ENCODE results near the gene GEMIN5.
A peak's percentile ranks its signal among the peaks of the same experiment; 100 is the strongest.
"Not testable (repeated sequence)": the region's sequence is repeated elsewhere in the genome, so short reads cannot be mapped to it uniquely, and the experiment has no call there.

GEMIN5 gene

DNA sequence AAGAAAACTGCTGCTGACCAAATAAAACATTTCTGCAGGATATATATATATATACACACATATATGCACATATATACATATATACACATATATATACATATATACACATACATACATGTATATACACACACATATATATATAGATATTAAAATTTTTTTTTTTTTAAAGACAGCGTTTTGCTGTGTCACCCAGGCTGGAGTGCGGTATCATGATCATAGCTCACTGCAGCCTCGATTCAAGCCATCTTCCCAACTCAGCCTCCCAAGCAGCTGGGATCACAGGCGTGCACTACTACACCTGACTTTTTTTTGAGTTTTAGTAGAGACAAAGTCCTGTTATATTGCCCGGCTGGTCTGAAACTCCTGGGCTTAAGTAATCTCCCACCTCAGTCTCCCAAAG, 5.5 kb upstream of the GEMIN5 start:
- Histone ChIP-seq H3K36me3 (ENCODE audit: control insufficient read depth in 5 of 5, insufficient read depth in 5 of 5, low read length in 5 of 5) (peaks cover 0 to 11% (median 1%) of the 10 kb centered on the region in 5 donors), H3K9ac (ENCODE audit: low read length in 5 of 5) (no peak overlapping the region), H3K9me3 (ENCODE audit: control insufficient read depth in 5 of 5, low read length in 5 of 5) (no peaks in the 10 kb centered on the region), H3K4me1 (ENCODE audit: control insufficient read depth in 5 of 5, insufficient read depth in 5 of 5, low read length in 5 of 5) (peaks cover 2 to 25% (median 23%) of the 10 kb centered on the region in 5 donors), H3K27me3 (ENCODE audit: control insufficient read depth in 5 of 5, insufficient read depth in 4 of 5, low read length in 5 of 5) (no peaks in the 10 kb centered on the region), H3K27ac (ENCODE audit: low read depth, low read length) (no peak overlapping the region), H3K4me3 (ENCODE audit: low read depth in 1 of 5, low read length in 5 of 5) (no peak overlapping the region)

DNA sequence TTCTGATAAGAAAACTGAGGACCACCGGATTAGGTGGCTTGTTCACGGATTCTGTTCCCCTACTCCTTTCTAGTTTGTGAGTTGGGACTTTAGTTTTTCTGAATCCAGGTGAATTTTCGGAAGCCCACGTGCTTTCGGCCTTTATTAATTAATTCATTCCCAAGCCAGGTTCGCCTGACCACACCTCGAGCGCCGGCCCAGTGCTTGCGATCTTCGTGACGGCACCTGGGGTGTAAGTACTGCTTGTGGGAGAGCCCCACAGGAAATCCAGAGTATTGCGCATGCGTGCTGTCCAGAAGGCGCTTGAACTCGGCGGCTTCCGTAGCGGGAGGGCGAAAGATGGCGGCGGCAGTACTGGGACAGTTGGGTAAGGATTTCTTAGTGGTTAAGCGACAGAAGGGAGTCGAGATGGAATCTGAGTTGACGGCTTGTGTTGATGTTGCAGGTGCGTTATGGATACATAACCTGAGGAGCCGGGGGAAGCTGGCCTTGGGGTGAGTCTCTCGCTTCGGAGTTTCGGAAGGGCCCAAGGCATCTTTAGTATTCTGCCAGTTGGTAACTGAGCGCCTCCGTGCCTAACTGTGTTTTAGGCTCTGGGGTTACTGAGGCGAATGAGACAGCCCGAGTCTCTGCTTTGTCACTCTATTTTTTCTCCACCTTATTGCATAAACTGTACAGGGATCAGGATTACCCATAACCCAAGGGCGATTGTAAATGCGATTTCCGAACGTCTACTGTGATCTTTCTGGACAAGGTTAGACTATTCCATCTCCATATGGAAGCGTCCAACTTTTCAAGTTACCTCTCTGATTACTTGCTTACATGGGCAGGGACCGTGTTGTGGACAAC, 3.0 kb upstream of the GEMIN5 start, which contains the start of gene MRPL22:
TSS of gene MRPL22 (plus strand) at position 302 of the 849 bp plus-strand sequence. CDS start at position 340, 38 bp downstream.
- peak within 1 kb of the TSS; percentile 76 for H3K27ac ChIP-seq (ENCODE audit: low read depth, low read length)
- H3K9ac ChIP-seq (ENCODE audit: low read length in 5 of 5) = peak within 1 kb of the TSS; percentile 92 to 94 (median 93)
- H3K4me3 ChIP-seq (ENCODE audit: low read depth in 1 of 5, low read length in 5 of 5) = peak within 1 kb of the TSS; percentile 93 to 99 (median 96)
- H3K9me3 ChIP-seq (ENCODE audit: control insufficient read depth in 5 of 5, low read length in 5 of 5) = no peaks in the 10 kb centered on the region
- H3K36me3 ChIP-seq (ENCODE audit: control insufficient read depth in 5 of 5, insufficient read depth in 5 of 5, low read length in 5 of 5) = peaks cover 0 to 11% (median 0%) of the 10 kb centered on the region in 5 donors
- no peaks in the 10 kb centered on the region for H3K27me3 ChIP-seq (ENCODE audit: control insufficient read depth in 5 of 5, insufficient read depth in 4 of 5, low read length in 5 of 5)
- H3K4me1 ChIP-seq (ENCODE audit: control insufficient read depth in 5 of 5, insufficient read depth in 5 of 5, low read length in 5 of 5) = peaks cover 7 to 46% (median 42%) of the 10 kb centered on the region in 5 donors

DNA sequence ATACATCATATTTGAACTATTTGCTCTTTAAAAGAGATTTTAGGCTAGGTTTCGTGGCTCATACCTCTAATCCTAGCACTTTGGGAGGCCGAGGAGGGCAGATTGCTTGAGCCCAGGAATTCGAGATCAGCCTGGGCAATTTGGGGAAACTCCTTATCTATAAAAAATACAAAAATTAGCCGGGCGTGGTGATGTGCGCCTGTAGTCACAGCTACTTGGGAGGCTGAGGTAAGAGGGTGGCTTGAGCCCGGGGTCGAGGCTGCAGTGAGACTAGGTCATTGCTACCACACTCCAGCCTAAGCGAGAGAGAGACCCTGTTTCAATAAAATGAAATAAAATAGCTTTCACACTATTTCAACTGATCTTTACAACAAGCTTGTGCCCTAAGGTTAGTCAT, 2.4 kb upstream of the GEMIN5 start:
- Histone ChIP-seq H3K4me1 (ENCODE audit: control insufficient read depth in 5 of 5, insufficient read depth in 5 of 5, low read length in 5 of 5) (peaks cover 7 to 46% (median 40%) of the 10 kb centered on the region in 5 donors), H3K36me3 (ENCODE audit: control insufficient read depth in 5 of 5, insufficient read depth in 5 of 5, low read length in 5 of 5) (peaks cover under 1 to 13% (median 5%) of the 10 kb centered on the region in 5 donors), H3K27me3 (ENCODE audit: control insufficient read depth in 5 of 5, insufficient read depth in 4 of 5, low read length in 5 of 5) (no peaks in the 10 kb centered on the region), H3K27ac (ENCODE audit: low read depth, low read length) (peak overlapping the region; percentile 76), H3K9me3 (ENCODE audit: control insufficient read depth in 5 of 5, low read length in 5 of 5) (no peaks in the 10 kb centered on the region), H3K4me3 (ENCODE audit: low read depth in 1 of 5, low read length in 5 of 5) (peak overlapping the region; percentile 93 to 99 (median 96)), H3K9ac (ENCODE audit: low read length in 5 of 5) (peak overlapping the region in 4 of 5 donors; percentile 92 to 94 (median 94))

DNA sequence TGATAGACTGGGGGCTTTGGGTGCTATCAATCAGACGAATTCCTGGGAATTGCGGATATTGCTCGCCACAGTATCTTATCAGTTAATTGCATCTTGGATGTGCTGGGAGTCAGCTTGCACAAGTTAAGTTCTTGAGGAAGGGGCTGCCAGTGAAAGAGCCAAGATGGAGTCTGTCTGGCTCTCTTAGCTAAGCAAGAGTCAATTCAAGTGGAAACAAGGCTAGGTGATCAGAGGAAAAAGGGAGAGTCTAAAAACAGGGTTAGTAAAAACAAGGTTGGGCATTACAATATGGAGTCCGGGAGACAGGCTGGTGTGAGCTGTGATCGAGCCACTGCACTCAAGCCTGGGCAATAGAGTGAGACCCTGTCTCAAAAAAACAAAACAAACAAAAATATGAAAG, 1.4 kb upstream of the GEMIN5 start:
- H3K9ac ChIP-seq (ENCODE audit: low read length in 5 of 5); H3K9me3 ChIP-seq (ENCODE audit: control insufficient read depth in 5 of 5, low read length in 5 of 5); H3K4me3 ChIP-seq (ENCODE audit: low read depth in 1 of 5, low read length in 5 of 5); H3K27ac ChIP-seq (ENCODE audit: low read depth, low read length); H3K27me3 ChIP-seq (ENCODE audit: control insufficient read depth in 5 of 5, insufficient read depth in 4 of 5, low read length in 5 of 5): not testable (repeated sequence)
- Histone ChIP-seq H3K4me1 (ENCODE audit: control insufficient read depth in 5 of 5, insufficient read depth in 5 of 5, low read length in 5 of 5) (peaks cover 7 to 46% (median 39%) of the 10 kb centered on the region in 5 donors), H3K36me3 (ENCODE audit: control insufficient read depth in 5 of 5, insufficient read depth in 5 of 5, low read length in 5 of 5) (peaks cover 6 to 13% (median 8%) of the 10 kb centered on the region in 5 donors)

DNA sequence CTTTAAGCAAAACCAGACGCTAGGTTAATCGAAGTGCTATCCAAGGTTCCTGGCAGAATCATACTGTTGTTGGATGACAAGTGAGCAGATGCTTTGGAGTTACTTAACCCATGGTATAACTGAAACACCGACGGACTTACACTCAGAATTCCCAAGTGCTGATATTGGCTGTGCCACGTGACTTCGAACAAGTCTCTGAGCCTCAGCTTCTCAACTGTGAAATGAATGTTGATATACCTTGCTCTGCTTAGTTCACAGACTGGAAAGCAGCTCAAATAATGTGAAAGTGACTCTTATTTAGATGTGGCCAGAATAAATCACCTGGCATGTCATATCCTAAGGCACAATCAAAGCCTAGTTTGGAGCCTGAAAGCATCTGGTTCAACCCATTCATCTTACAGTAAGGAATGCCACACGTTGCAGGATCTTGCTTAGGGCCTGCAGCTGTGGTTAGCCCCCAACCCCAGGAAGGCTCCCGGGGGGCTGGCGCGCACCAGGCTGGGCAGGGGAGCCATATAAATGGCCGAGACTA, 759 bp downstream of the GEMIN5 start:
- Histone ChIP-seq H3K4me1 (ENCODE audit: control insufficient read depth in 5 of 5, insufficient read depth in 5 of 5, low read length in 5 of 5) (peaks cover 5 to 40% (median 33%) of the 10 kb centered on the region in 5 donors), H3K36me3 (ENCODE audit: control insufficient read depth in 5 of 5, insufficient read depth in 5 of 5, low read length in 5 of 5) (peaks cover 7 to 13% (median 10%) of the 10 kb centered on the region in 5 donors), H3K27ac (ENCODE audit: low read depth, low read length) (peak overlapping the region; percentile 76), H3K9me3 (ENCODE audit: control insufficient read depth in 5 of 5, low read length in 5 of 5) (no peaks in the 10 kb centered on the region), H3K9ac (ENCODE audit: low read length in 5 of 5) (peak overlapping the region; percentile 39 to 99 (median 92)), H3K27me3 (ENCODE audit: control insufficient read depth in 5 of 5, insufficient read depth in 4 of 5, low read length in 5 of 5) (no peaks in the 10 kb centered on the region), H3K4me3 (ENCODE audit: low read depth in 1 of 5, low read length in 5 of 5) (peak overlapping the region; percentile 83 to 94 (median 92))

DNA sequence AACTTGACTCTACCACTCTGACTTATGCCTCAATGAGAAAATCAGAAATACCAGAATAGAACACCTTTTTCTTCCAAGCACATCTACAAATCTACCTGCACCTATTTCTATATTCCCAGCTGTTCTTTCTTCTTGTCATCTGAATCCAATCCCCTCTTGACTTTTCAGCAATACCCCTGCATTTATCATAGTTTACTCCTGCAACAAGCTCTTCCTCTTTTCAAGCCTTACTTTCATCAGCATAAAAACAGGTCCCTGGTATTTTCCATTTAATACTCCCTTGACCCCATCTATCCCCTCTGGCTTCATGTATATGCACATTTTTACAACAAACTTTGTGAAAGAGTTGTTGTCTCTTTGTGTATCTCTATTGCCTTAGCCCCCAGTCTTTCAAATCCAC, 3.1 kb downstream of the GEMIN5 start:
- peaks cover 20 to 30% (median 25%) of the 10 kb centered on the region in 5 donors for H3K36me3 ChIP-seq (ENCODE audit: control insufficient read depth in 5 of 5, insufficient read depth in 5 of 5, low read length in 5 of 5)
- H3K4me3 ChIP-seq (ENCODE audit: low read depth in 1 of 5, low read length in 5 of 5) = no peak overlapping the region
- H3K27me3 ChIP-seq (ENCODE audit: control insufficient read depth in 5 of 5, insufficient read depth in 4 of 5, low read length in 5 of 5) = no peaks in the 10 kb centered on the region
- no peak overlapping the region for H3K9ac ChIP-seq (ENCODE audit: low read length in 5 of 5)
- H3K27ac ChIP-seq (ENCODE audit: low read depth, low read length) = no peak overlapping the region
- H3K4me1 ChIP-seq (ENCODE audit: control insufficient read depth in 5 of 5, insufficient read depth in 5 of 5, low read length in 5 of 5) = peaks cover 5 to 22% (median 19%) of the 10 kb centered on the region in 5 donors
- H3K9me3 ChIP-seq (ENCODE audit: control insufficient read depth in 5 of 5, low read length in 5 of 5) = no peaks in the 10 kb centered on the region

DNA sequence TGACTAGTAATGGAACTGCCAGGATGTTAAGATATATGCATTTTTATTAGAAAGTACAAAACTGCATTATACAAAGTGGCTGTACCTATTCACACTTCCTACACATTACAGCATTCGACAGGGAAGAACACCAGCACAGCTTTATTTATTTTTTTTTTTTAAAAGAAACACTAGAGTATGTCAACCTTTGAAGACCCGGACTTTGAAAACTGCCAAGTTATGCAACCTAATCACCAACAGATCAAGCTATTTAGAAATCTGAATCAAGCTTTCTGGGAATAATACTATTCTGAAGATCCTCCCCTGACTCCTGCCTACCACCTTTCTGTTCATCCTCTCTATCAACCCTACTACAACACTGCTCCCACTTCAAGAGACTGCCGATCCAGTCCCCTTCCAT, 4.5 kb downstream of the GEMIN5 start:
- Histone ChIP-seq H3K9ac (ENCODE audit: low read length in 5 of 5) (no peak overlapping the region), H3K27ac (ENCODE audit: low read depth, low read length) (no peak overlapping the region), H3K4me1 (ENCODE audit: control insufficient read depth in 5 of 5, insufficient read depth in 5 of 5, low read length in 5 of 5) (peaks cover 5 to 21% (median 19%) of the 10 kb centered on the region in 5 donors), H3K4me3 (ENCODE audit: low read depth in 1 of 5, low read length in 5 of 5) (no peak overlapping the region), H3K27me3 (ENCODE audit: control insufficient read depth in 5 of 5, insufficient read depth in 4 of 5, low read length in 5 of 5) (no peaks in the 10 kb centered on the region), H3K36me3 (ENCODE audit: control insufficient read depth in 5 of 5, insufficient read depth in 5 of 5, low read length in 5 of 5) (peaks cover 27 to 41% (median 33%) of the 10 kb centered on the region in 5 donors), H3K9me3 (ENCODE audit: control insufficient read depth in 5 of 5, low read length in 5 of 5) (no peaks in the 10 kb centered on the region)

DNA sequence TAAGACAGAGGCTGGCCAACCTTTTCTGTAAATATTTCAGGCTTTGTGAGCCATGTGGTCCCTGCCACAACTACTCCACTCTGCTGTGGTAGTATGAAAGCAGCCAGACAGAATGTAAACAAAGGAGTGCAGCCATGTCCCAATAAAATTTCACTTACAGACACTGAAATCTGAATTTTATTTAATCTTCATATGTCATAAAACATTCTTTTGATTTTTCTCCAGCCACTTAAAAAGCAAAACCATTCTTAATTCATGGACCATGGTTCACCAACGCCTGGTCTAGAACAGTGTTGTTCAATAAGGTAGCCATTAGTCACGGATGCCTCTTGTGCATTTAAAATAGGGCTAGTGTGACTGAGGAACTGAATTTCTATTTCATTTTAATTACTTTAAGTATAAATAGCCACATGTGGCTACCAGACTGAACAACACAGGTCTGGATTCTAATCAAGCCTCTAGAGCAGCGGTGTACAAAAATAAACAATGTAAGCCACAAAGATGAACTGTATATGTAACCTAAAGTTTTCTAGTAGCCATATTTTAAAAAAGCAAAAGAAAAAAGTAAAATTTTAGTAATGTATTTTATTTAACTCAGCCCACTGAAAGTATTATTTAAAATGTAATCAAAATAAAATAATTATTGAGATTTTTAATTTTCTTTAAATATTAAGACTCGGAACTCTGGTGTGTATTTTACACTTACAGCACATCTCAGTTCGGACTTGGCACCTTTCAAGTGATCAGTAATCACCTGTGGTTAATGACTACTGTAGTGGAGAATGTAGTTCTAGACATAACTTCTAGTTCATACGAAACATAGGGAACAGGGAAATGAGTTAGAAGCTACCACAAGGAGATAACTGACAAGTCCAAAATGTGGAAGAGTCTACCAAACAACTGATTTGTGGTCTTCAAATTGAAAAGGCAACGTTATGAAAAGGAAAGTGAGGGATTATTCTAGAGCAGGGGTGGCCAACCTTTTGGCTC, 14.3 kb downstream of the GEMIN5 start:
- H3K36me3 ChIP-seq (ENCODE audit: control insufficient read depth in 5 of 5, insufficient read depth in 5 of 5, low read length in 5 of 5) = peaks cover 51 to 76% (median 63%) of the 10 kb centered on the region in 5 donors
- H3K27me3 ChIP-seq (ENCODE audit: control insufficient read depth in 5 of 5, insufficient read depth in 4 of 5, low read length in 5 of 5) = no peaks in the 10 kb centered on the region
- H3K9ac ChIP-seq (ENCODE audit: low read length in 5 of 5) = no peak overlapping the region
- no peak overlapping the region for H3K4me3 ChIP-seq (ENCODE audit: low read depth in 1 of 5, low read length in 5 of 5)
- no peak overlapping the region for H3K27ac ChIP-seq (ENCODE audit: low read depth, low read length)
- no peaks in the 10 kb centered on the region for H3K4me1 ChIP-seq (ENCODE audit: control insufficient read depth in 5 of 5, insufficient read depth in 5 of 5, low read length in 5 of 5)
- no peaks in the 10 kb centered on the region for H3K9me3 ChIP-seq (ENCODE audit: control insufficient read depth in 5 of 5, low read length in 5 of 5)

DNA sequence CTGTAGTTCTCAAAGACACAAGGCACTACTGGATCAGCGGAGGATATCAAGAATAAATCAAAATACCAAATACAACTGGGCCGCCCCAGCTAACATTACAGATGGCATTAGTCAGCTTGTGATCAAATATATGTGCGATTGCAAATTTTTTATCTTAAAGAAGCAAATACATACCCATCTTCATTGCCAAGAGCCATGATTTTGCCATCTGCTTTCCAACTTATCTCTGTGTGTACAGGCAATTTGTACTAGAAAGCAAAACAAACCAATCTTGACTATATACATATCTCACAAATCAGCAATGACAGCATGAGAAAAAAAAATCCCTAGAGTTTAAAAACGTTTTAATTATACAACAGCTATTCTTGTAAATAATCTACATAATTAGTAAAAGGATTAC, 20.3 kb downstream of the GEMIN5 start:
- peaks cover 44 to 64% (median 51%) of the 10 kb centered on the region in 5 donors for H3K36me3 ChIP-seq (ENCODE audit: control insufficient read depth in 5 of 5, insufficient read depth in 5 of 5, low read length in 5 of 5)
- H3K27me3 ChIP-seq (ENCODE audit: control insufficient read depth in 5 of 5, insufficient read depth in 4 of 5, low read length in 5 of 5) = no peaks in the 10 kb centered on the region
- no peaks in the 10 kb centered on the region for H3K9me3 ChIP-seq (ENCODE audit: control insufficient read depth in 5 of 5, low read length in 5 of 5)
- H3K4me3 ChIP-seq (ENCODE audit: low read depth in 1 of 5, low read length in 5 of 5) = no peak overlapping the region
- H3K9ac ChIP-seq (ENCODE audit: low read length in 5 of 5) = no peak overlapping the region
- no peak overlapping the region for H3K27ac ChIP-seq (ENCODE audit: low read depth, low read length)
- no peaks in the 10 kb centered on the region for H3K4me1 ChIP-seq (ENCODE audit: control insufficient read depth in 5 of 5, insufficient read depth in 5 of 5, low read length in 5 of 5)
